IgD-negative memory B cell (primary cell): Measurements from ENCODE around the gene FBLN7. TPM values are rescaled to one million over a fixed set of nuclear protein-coding genes. Genes with fewer than 3 reads are reported as not detected.

Experiments
- H3K27ac Mint-ChIP-seq, 3 donors: one replicate each; pipeline ENCODE4 v1.8.0; 2020 to 2022; ENCODE audit warnings: mild to moderate bottlenecking in 3 of 3, mixed read lengths in 3 of 3, moderate library complexity in 1 of 3
- H3K27me3 Mint-ChIP-seq: one replicate; pipeline ENCODE4 v1.8.0; 2021; ENCODE audit warnings: mixed read lengths
- H3K36me3 Mint-ChIP-seq: one replicate; pipeline ENCODE4 v1.8.0; 2020; ENCODE audit warnings: mild to moderate bottlenecking, mixed read lengths
- H3K4me1 Mint-ChIP-seq, 3 donors: one replicate each; pipeline ENCODE4 v1.8.0; 2020 to 2022; ENCODE audit warnings: mixed read lengths in 3 of 3, mild to moderate bottlenecking in 1 of 3
- H3K4me3 Mint-ChIP-seq, 4 donors: one replicate each; pipeline ENCODE4 v1.8.0; 2020 to 2022; ENCODE audit warnings: mild to moderate bottlenecking in 4 of 4, mixed read lengths in 4 of 4, moderate library complexity in 3 of 4
- H3K9me3 Mint-ChIP-seq, 3 donors: one replicate each; pipeline ENCODE4 v1.8.0; 2020 to 2021; ENCODE audit warnings: mixed read lengths in 3 of 3, mild to moderate bottlenecking in 1 of 3
- polyA plus RNA-seq: library from polyadenylated mRNA; unstranded; fragments of 300-500 nt; fragmentation: Illumina TruSeq; gene quantifications from one replicate; pipeline ENCODE4 v1.2.3, GENCODE V29; 2021

FBLN7 gene
- polyA plus RNA-seq, 1 donor from 2014 or later = 0.20 TPM

DNA sequence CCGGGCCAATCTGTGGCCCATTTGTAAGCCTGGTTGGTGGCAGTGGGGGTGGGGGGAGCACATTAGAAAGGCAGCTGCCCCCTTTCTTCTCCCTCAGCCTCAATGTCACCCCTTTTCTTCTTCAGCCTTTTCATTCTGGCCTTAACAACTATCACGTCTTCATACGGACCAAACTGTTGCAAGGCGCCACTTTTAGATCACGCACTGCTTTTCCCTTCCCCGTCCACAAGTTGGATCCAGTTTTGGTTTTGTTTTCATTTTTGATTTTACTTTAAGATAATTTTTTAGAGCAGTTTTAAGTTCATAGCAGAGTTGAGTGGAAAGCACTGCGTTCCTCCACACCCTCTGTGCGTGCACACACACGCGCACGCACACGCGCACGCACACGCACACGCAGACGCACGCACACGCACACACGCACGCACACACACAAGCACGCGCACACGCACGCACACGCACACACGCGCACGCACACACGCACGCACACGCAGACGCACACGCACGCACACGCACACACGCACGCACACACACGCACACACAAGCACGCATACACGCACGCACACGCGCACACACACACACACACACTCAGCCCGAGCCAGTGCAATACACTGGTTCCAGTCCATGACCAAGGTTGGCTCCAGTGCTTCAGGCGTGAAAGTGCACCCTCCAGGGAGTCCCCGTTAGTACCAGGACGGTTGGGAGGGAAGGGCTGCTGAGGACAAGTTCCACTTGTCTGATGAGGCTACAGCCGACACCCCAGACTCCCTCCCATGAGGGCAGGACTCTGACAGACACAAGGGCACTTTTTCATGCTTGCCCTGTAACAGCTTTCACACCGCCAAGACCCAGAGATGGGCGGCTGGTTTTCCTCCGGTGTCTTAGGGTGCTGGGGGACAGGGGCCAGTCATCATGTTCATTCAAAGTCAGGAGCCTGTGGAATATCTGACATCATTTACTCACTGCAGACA lies 22.4 kb downstream of the FBLN7 start:
- Mint-ChIP-seq H3K9me3 (no peaks in the 10 kb centered on the region), H3K27ac (peak overlapping the region; percentile 80 to 98 (median 95)), H3K4me1 (peaks cover 20 to 22% (median 21%) of the 10 kb centered on the region in 3 donors), H3K4me3 (peak overlapping the region in 3 of 4 donors; percentile 71 to 82 (median 78)), H3K27me3 (peaks cover 8% of the 10 kb centered on the region), H3K36me3 (no peaks in the 10 kb centered on the region)

DNA sequence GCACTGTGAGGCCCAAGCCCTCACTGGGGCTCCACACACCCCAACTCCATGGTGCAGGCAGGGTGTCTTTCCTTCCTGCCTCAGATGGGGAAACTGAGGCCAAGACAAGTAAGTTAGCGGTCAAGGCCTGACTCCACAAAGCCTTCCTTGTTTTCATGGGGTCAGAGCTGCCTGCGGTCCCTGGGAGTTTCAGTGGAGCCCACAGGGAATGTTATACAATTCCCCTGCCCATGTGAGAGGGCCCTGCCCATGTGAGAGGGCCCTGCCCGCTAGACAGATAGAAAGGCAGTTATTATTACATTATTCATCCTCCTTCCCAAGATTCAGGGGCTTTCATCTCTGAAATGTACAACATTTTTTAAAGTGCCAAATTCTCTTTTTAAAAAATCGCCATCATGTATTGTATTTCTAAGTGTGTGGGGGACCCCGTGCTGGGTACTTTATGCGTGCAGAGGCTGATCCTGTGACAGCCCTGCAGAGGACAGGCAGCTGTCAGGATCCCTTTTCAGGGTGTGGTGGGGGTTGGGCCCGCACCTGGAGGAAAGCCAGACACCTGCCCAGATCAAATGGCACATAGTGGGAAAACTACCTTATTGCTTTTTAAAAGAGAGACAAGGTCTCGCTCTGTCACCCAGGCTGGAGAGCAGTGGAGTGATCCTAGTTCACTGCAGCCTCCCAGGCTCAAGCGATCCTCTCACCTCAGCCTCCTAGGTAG lies 23.4 kb downstream of the FBLN7 start:
- H3K9me3 Mint-ChIP-seq = no peaks in the 10 kb centered on the region
- peak overlapping the region in 1 of 3 donors; percentile 27 for H3K27ac Mint-ChIP-seq
- peaks cover 3% of the 10 kb centered on the region for H3K27me3 Mint-ChIP-seq
- no peaks in the 10 kb centered on the region for H3K36me3 Mint-ChIP-seq
- H3K4me1 Mint-ChIP-seq = peaks cover 10 to 12% (median 12%) of the 10 kb centered on the region in 3 donors
- peak overlapping the region in 1 of 4 donors; percentile 28 for H3K4me3 Mint-ChIP-seq

DNA sequence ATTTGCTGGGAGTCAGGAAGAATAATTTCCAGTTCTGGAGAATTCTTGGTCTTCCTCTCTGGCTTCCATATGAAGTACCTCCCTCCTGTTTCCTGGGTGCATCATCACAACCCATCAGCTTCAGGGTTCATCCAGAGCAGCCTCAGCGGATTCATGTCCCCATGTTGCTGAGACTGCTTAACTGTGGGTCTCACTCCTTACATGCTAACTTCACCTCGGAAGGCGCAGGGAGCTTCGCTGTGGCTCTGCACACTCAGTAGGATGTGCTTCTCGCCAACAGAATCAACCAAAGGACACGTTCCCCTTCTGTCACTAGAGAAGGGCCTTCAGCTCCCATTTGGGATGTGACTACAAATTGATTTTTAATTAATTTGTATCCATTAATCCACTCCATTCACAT lies 24.2 kb downstream of the FBLN7 start:
- Mint-ChIP-seq H3K4me3 (no peak overlapping the region), H3K27me3 (peaks cover 3% of the 10 kb centered on the region), H3K36me3 (no peaks in the 10 kb centered on the region), H3K9me3 (no peaks in the 10 kb centered on the region), H3K4me1 (peaks cover 8 to 11% (median 9%) of the 10 kb centered on the region in 3 donors), H3K27ac (no peak overlapping the region)

DNA sequence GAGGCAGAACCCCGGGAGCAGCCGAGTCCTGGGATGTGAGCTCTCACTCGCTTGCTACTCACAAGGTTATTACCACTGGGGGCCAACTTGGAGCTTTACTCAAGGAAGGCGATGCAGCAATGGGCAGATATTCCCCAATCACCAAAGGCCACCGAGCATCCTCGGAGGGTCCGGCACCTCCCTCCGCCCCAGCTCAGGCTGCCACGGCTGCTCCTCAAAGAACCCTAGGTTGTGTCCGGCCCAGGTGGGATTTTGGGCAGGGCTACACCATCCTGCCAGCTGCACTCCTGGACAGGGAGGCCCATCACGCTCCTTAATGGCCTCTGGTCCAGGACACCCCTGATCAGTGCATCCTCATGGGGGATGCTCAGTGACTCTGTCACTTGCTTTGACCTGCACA lies 24.8 kb downstream of the FBLN7 start:
- H3K36me3 Mint-ChIP-seq = no peaks in the 10 kb centered on the region
- H3K27me3 Mint-ChIP-seq = peaks cover 3% of the 10 kb centered on the region
- no peaks in the 10 kb centered on the region for H3K9me3 Mint-ChIP-seq
- peaks cover 8 to 11% (median 9%) of the 10 kb centered on the region in 3 donors for H3K4me1 Mint-ChIP-seq
- no peak overlapping the region for H3K4me3 Mint-ChIP-seq
- H3K27ac Mint-ChIP-seq = no peak overlapping the region

DNA sequence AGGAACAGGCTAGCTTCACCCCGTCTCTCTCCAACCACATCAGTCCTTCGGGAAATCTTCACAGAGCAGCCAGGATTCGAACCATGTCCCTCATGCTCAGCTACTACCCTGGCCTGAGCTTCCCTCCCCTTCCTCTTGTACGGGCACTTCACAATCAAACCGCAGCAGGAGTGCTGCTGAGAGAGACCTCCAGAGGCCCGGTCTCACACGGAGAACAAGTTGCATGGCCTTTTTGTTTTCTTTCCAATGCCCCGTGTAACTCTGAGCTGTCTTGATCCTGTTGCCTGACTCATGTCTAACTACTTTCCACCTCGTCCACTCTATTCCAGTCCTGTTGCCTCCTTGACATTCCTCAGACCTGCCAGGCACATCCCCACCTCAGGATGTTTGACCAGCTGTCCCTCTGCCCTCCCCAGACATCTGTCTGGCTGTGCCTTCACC lies 25.4 kb downstream of the FBLN7 start:
- Mint-ChIP-seq H3K4me3 (peak overlapping the region in 1 of 4 donors; percentile 7), H3K36me3 (no peaks in the 10 kb centered on the region), H3K27ac (peak overlapping the region in 2 of 3 donors; percentile 42 to 76), H3K9me3 (no peaks in the 10 kb centered on the region), H3K4me1 (peaks cover 8 to 11% (median 11%) of the 10 kb centered on the region in 3 donors), H3K27me3 (peaks cover 3% of the 10 kb centered on the region)

DNA sequence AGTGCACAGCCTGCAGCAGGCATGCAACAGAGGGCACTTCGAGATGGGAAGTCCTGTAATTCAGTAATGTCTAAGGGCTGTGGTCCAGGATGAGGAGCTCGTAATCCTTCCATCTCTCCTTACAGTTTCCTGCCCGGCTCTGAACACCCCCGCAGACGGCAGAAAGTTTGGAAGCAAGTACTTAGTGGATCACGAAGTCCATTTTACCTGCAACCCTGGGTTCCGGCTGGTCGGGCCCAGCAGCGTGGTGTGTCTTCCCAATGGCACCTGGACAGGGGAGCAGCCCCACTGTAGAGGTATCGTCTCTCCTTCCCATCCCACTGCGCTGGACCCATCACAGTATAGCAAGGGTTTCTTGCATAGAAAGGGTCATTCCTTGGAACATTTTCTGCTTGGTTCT lies 26.7 kb downstream of the FBLN7 start:
- H3K36me3 Mint-ChIP-seq = no peaks in the 10 kb centered on the region
- peaks cover 0 to 3% (median 1%) of the 10 kb centered on the region in 3 donors for H3K4me1 Mint-ChIP-seq
- no peak overlapping the region for H3K4me3 Mint-ChIP-seq
- H3K9me3 Mint-ChIP-seq = no peaks in the 10 kb centered on the region
- H3K27me3 Mint-ChIP-seq = peaks cover 1% of the 10 kb centered on the region
- H3K27ac Mint-ChIP-seq = no peak overlapping the region

DNA sequence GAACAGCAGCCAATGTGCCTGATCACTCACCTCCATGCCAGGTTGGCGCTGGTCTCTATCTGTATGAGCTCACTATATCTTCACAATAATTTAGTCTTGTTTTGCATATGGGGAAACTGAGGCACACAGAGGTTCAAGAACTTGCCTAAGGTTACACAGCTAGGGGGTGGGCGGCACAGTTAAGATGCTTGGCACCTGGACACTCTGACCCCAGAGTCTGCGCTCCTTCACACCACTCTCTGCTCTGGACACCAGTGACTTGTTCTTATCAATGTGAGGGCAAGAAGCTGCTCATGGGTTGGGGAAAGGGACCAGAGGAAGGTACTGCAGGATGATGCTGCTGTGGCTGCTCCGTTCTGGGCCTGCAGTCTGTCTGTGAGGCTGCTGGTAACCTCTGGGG lies 27.1 kb downstream of the FBLN7 start:
- no peak overlapping the region for H3K27ac Mint-ChIP-seq
- H3K9me3 Mint-ChIP-seq = no peaks in the 10 kb centered on the region
- H3K4me1 Mint-ChIP-seq = peaks cover 0 to 2% (median 1%) of the 10 kb centered on the region in 3 donors
- no peak overlapping the region for H3K4me3 Mint-ChIP-seq
- H3K27me3 Mint-ChIP-seq = peaks cover 1% of the 10 kb centered on the region
- no peaks in the 10 kb centered on the region for H3K36me3 Mint-ChIP-seq

DNA sequence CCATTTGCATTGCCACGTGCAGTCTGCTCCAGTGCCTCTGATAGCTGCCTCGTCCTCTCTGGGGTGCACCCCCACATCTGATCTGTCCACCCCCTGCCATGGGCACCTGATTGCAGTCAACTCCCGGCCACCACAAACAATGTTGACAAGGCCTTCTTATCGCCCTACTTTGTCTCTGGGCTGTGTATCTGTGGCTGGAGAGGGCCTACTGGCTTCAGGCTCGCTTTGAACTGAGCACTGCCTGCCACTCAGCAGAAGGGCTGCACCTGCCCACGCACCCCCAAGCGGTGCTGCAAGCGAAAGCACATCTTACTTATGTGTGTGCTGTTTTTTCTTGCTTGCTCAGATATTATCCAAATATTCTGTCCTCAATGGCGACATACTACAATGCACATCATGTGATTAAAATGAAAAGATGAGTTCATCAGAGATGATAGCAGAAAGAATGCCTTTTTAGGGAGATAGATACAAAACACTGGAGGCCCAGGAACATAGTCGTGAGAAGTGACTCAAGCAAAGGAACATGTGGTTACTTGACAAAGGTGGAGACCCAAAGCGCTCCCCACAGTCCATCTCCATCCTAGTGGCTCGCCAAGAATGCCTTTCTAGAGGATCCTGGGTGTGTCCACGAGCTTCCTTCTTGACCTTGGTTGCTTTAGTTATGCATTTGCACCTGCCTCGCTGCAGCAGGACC lies 28.8 kb downstream of the FBLN7 start:
- Mint-ChIP-seq H3K9me3 (no peaks in the 10 kb centered on the region), H3K4me1 (peaks cover 0 to 3% (median 0%) of the 10 kb centered on the region in 3 donors), H3K27me3 (peaks cover 5% of the 10 kb centered on the region), H3K36me3 (peaks cover 2% of the 10 kb centered on the region), H3K27ac (no peak overlapping the region), H3K4me3 (no peak overlapping the region)

DNA sequence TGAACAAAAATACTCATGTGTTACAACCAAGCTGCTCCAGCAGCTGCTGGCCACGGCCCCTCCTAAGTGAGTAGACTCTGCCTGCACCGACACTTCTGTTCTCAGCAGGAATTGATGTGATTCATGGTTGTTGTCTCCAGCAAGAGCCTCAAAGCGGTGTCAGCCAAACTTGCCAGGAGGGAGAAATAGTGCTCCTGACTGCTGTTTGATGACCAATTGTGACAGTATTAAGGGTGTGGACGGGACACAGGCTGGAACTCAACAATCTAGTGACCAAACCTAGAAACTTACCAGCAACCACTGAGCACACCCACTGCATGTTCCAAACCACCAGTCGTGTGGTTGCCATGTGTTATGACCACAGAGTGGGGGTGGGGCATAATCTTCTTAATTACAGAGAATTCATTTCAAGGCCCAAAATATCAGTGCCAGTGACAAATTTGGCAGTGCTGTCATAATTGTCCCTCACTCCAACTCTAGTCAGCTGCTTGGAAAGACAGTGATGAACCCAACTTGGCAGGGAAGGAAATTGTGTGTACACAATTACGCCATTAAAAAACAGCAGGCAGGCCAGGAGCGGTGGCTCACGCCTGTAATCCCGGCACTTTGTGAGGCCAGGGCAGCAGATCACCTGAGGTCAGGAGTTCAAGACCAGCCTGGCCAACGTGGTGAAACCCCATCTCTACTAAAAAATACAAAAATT lies 30.4 kb downstream of the FBLN7 start:
- H3K4me1 Mint-ChIP-seq = peaks cover 0 to 3% (median 0%) of the 10 kb centered on the region in 3 donors
- H3K9me3 Mint-ChIP-seq = no peaks in the 10 kb centered on the region
- H3K27me3 Mint-ChIP-seq = peaks cover 5% of the 10 kb centered on the region
- no peak overlapping the region for H3K4me3 Mint-ChIP-seq
- no peak overlapping the region for H3K27ac Mint-ChIP-seq
- H3K36me3 Mint-ChIP-seq = peaks cover 2% of the 10 kb centered on the region

DNA sequence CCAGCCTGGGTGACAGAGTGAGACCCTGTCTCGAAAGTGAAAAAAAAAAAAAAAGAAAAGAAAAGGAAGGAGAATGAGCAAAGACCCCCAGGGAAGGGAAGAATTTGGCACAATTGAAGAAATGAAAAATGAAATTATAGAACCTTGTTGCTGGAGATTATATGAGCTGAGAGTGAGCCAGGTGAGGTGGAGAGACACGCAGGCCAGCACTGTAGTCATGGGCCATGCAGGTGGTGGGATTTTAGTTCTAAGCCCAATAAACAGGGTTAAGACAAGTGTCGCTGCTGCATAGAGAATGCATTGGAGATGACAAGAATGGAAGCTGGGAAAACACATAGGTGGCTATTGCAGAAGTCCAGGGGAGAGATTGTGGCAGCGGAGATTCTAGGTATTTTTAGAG lies 32.3 kb downstream of the FBLN7 start:
- Mint-ChIP-seq H3K27me3 (peaks cover 4% of the 10 kb centered on the region), H3K27ac (no peak overlapping the region), H3K4me1 (peaks cover 0 to 3% (median 0%) of the 10 kb centered on the region in 3 donors), H3K36me3 (peaks cover 2% of the 10 kb centered on the region), H3K4me3 (no peak overlapping the region), H3K9me3 (no peaks in the 10 kb centered on the region)

DNA sequence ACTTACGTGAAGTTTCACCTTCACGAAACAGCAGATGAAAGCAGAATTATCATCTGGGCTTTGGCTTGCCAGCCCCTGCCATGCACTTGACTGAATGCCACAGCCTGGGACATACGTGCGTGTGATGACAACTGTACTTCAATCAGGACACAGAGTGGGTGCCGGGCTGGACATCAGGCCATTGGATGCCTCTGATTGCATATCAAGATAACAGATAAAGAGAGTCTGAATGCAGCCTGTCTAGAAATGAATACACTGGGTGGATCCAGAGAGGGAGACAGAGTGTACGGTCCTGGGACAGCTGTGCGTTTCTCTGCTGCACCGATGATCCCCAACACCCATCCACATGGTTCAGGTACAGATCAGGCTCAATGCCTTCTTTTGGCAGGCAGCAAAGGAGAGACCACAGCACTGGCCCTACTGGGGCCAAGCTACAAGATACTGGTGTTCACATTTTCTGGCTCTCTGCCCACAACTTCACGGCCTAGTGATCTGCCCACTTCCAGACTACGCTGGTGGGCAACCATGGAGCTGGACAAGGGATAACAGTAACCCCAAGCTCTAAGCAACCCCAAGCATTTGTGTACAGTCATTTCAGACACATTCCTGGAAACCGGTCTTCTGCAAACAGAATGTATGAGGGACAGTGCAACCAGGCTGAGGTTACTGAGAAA lies 35.6 kb downstream of the FBLN7 start:
- no peaks in the 10 kb centered on the region for H3K9me3 Mint-ChIP-seq
- H3K36me3 Mint-ChIP-seq = peaks cover 2% of the 10 kb centered on the region
- no peak overlapping the region for H3K4me3 Mint-ChIP-seq
- peaks cover 18% of the 10 kb centered on the region for H3K27me3 Mint-ChIP-seq
- H3K27ac Mint-ChIP-seq = no peak overlapping the region
- peaks cover 0 to 2% (median 0%) of the 10 kb centered on the region in 3 donors for H3K4me1 Mint-ChIP-seq

DNA sequence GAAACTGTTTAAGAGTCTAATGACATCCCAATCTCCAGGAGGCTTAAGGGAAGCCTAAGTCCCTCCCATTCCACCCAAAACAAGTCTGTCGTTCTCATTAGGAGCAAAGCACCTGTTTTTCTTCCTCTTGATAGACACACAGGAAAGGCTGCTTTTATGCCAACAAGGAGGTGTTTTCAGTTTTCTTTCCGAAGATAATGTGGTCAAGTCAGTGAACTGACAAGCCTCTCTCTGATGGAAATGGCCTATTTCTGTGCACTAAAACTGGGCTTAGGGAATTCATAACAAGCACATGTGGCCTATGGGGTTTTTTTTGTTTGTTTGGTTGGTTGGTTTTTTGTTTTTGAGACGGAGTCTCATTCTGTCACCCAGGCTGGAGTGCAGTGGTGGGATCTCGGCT lies 36.2 kb downstream of the FBLN7 start:
- no peak overlapping the region for H3K4me3 Mint-ChIP-seq
- H3K27me3 Mint-ChIP-seq = peaks cover 18% of the 10 kb centered on the region
- H3K9me3 Mint-ChIP-seq = no peaks in the 10 kb centered on the region
- H3K36me3 Mint-ChIP-seq = peaks cover 2% of the 10 kb centered on the region
- peaks cover 0 to 2% (median 0%) of the 10 kb centered on the region in 3 donors for H3K4me1 Mint-ChIP-seq
- H3K27ac Mint-ChIP-seq = no peak overlapping the region

DNA sequence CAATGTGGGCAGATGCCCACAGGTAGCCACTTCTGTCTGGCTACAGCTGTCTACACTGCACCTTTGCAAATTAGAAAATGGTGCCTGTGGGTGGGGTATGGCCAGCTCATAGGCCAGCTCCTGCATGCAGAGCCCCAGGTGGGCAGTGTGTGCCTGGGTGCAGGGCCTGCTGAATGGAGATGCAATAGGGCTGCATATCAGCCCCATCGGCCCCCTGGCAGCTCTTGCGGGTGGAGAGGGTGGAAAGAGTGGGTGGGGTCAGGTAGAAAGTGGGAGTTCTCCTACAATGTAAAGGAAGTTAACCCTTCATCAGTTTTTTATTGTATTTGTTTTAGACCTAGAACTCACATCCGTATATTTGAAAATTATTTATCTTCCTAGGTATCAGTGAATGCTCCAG lies 37.1 kb downstream of the FBLN7 start:
- Mint-ChIP-seq H3K36me3 (peaks cover 4% of the 10 kb centered on the region), H3K4me3 (no peak overlapping the region), H3K4me1 (peaks cover 0 to 2% (median 0%) of the 10 kb centered on the region in 3 donors), H3K27ac (no peak overlapping the region), H3K9me3 (peaks cover 0 to 4% (median 0%) of the 10 kb centered on the region in 3 donors), H3K27me3 (peaks cover 25% of the 10 kb centered on the region)
